K562 (cell line): ENCODE results near the gene CST1. TPM values are rescaled to one million over a fixed set of nuclear protein-coding genes. Genes with fewer than 3 reads are reported as not detected.

ENCODE experiments used
- ATAC-seq: fragments of 200-7000 bp; cut with Tn5 transposase; 3 replicates; pipeline ENCODE4 v1.9.1; 2020; ENCODE audit warnings: moderate library complexity
- BruUV-seq: library from RNA; stranded (reverse); fragments of 400-500 nt; replicated peaks from 2 replicates; lab custom pipeline; 2021; lab: Mats Ljungman, UMichigan
- CTCF ChIA-PET: fragments of 300-600 bp; formaldehyde crosslinking; extraction: SDS; loops from one replicate; lab custom pipeline; 2021; ENCODE audit warnings: low intra/inter-chr PET ratio; lab: Yijun Ruan, JAX
- POLR2A ChIA-PET: fragments of 300-600, 350-650 bp; sonication (Branson Sonifier 250); formaldehyde crosslinking; extraction: SDS; loops from one replicate; lab custom pipeline; 2021; ENCODE audit warnings: antibody characterized with exemption, inconsistent platforms; lab: Yijun Ruan, JAX
- DNase-seq, 4 experiments: peaks; one replicate each; pipeline versions ENCODE4 v3.0.0 to v3.0.0-alpha.2; 2011 to 2018; ENCODE audit warnings: low spot score in 3 of 4, mixed read lengths in 3 of 4; ENCODE audit errors: extremely low read depth in 1 of 4
- FAIRE-seq: peaks from 2 replicates; lab custom pipeline; 2011; peaks lifted over from hg19 to GRCh38; lab: Jason Lieb, UNC
- H2AFZ ChIP-seq: 2 replicates; pipeline ENCODE4 v1.6.0; 2011; ENCODE audit warnings: low read depth, low read length, control low read depth, inconsistent platforms
- H3K27ac ChIP-seq: fragments of 200-600 bp; 3 replicates; pipeline ENCODE4 v1.8.0; 2011; ENCODE audit warnings: low read depth, mild to moderate bottlenecking, control low read depth, inconsistent platforms, low read length, moderate library complexity, mixed read lengths; ENCODE audit errors: extremely low read depth
- H3K27me3 ChIP-seq, 2 experiments: fragments of 300-600 bp in 1 of 2; 2 replicates in 1 of 2; 3 replicates in 1 of 2; pipeline versions ENCODE4 v1.6.0 to v1.8.0; 2011; ENCODE audit warnings: inconsistent platforms in 2 of 2, low read length in 2 of 2, mild to moderate bottlenecking in 1 of 2, mixed read lengths in 1 of 2, moderate library complexity in 1 of 2; ENCODE audit not compliant: control insufficient read depth in 2 of 2, insufficient read depth in 2 of 2
- H3K36me3 ChIP-seq: fragments of 300-600 bp; 3 replicates; pipeline ENCODE4 v1.8.0; 2011; ENCODE audit warnings: mild to moderate bottlenecking, low read length, inconsistent platforms; ENCODE audit not compliant: control insufficient read depth, insufficient read depth
- H3K4me1 ChIP-seq, 2 experiments: fragments of 200-600 bp in 1 of 2; replicated peaks in 1 of 2; 2 replicates in 1 of 2; 3 replicates in 1 of 2; pipeline versions ENCODE4 v1.5.1 to v1.8.0; 2011; ENCODE audit warnings: inconsistent platforms in 2 of 2, low read length in 2 of 2, mild to moderate bottlenecking in 1 of 2, mixed read lengths in 1 of 2, moderate library complexity in 1 of 2; ENCODE audit not compliant: control insufficient read depth in 2 of 2, insufficient read depth in 2 of 2
- H3K4me2 ChIP-seq: 2 replicates; pipeline ENCODE4 v1.6.1; 2011; ENCODE audit warnings: low read length, control low read depth, inconsistent platforms, mixed read lengths; ENCODE audit not compliant: insufficient read depth
- H3K4me3 ChIP-seq: fragments of 200-600 bp; sonication (generic), shearing (Covaris generic); 2 replicates; pipeline ENCODE4 v1.5.1; 2016; ENCODE audit warnings: control low read depth, inconsistent platforms
- H3K79me2 ChIP-seq: fragments of 200-600 bp; 3 replicates; pipeline ENCODE4 v1.8.0; 2011; ENCODE audit warnings: low read length, inconsistent platforms; ENCODE audit not compliant: control insufficient read depth, insufficient read depth
- H3K9ac ChIP-seq, 2 experiments: 2 replicates each; pipeline versions ENCODE4 v1.6.0 to v1.6.1; 2011; ENCODE audit warnings: low read depth in 2 of 2, low read length in 2 of 2, control low read depth in 1 of 2, inconsistent platforms in 1 of 2, mild to moderate bottlenecking in 1 of 2, mixed read lengths in 1 of 2; ENCODE audit not compliant: insufficient read depth in 1 of 2
- H3K9me1 ChIP-seq: one replicate; pipeline ENCODE4 v1.6.0; 2011; ENCODE audit warnings: inconsistent platforms, mild to moderate bottlenecking, low read length, moderate library complexity; ENCODE audit not compliant: control insufficient read depth, insufficient read depth
- H3K9me3 ChIP-seq: replicated peaks from 2 replicates; pipeline ENCODE4 v1.5.1; 2011; ENCODE audit warnings: low read depth, low read length, inconsistent platforms; ENCODE audit not compliant: control insufficient read depth, insufficient read depth
- H4K20me1 ChIP-seq: replicated peaks from 2 replicates; pipeline ENCODE4 v1.6.1; 2011; ENCODE audit warnings: low read length, inconsistent platforms, mixed read lengths; ENCODE audit not compliant: control insufficient read depth, insufficient read depth
- CTBP1 ChIP-seq: fragments of 450-650 bp; IDR thresholded peaks from 2 replicates; pipeline ENCODE4 v1.6.1; 2016; ENCODE audit warnings: borderline replicate concordance
- LARP7 ChIP-seq: fragments of 450-650 bp; IDR thresholded peaks from 2 replicates; pipeline ENCODE4 v1.6.1; 2016
- SOX6 ChIP-seq: fragments of 450-650 bp; IDR thresholded peaks from 2 replicates; pipeline ENCODE4 v1.6.1; 2014; ENCODE audit warnings: mild to moderate bottlenecking
- ZNF77 ChIP-seq: fragments of 250-450 bp; sonication (Bioruptor Pico); IDR thresholded peaks from 2 replicates; pipeline ENCODE4 v1.5.0; 2020
- WGBS: fragments of 100-300 bp; shearing (Covaris generic); methylation state at CpG from one replicate; pipeline ENCODE4 v1.1.6; 2016; ENCODE audit warnings: low coverage, mixed read lengths; ENCODE audit not compliant: insufficient coverage; ENCODE audit errors: missing lambda C conversion rate; 5-methylcytosine and 5-hydroxymethylcytosine counted together
- in situ Hi-C: fragments of 300-500 bp; cut with MboI; formaldehyde crosslinking; loops from 4 replicates; pipeline ENCODE4 v1.15.0; 2018; ENCODE audit warnings: inconsistent platforms, mixed read lengths
- intact Hi-C: fragments of 100-400 bp; cut with micrococcal nuclease; formaldehyde crosslinking; loops from 2 replicates; pipeline ENCODE4 v1.14.2; 2022
- polyA plus RNA-seq, 8 experiments: library from polyadenylated mRNA; depleted of rRNA in 4 of 8; stranded (reverse) in 5 of 8; unstranded in 3 of 8; fragments of >200 nt; fragmentation: Nextera tagmentation in 2 of 8; fragmentation: Illumina TruSeq in 1 of 8; extraction: Ambion mirVana in 2 of 8; extraction: Trizol in 1 of 8; gene quantifications; 2 replicates each; pipeline versions ENCODE4 v1.2.1 to v1.2.3, GENCODE V29; 2011 to 2014; ENCODE audit warnings: inconsistent platforms in 1 of 8, missing spikeins in 1 of 8
- total RNA-seq, 7 experiments: library from RNA; depleted of rRNA in 6 of 7; stranded (reverse); fragments of >200 nt in 6 of 7; fragmentation: Illumina TruSeq in 2 of 7; extraction: Trizol in 2 of 7; gene quantifications; 2 replicates each; pipeline versions ENCODE4 v1.2.1 to v1.2.3, GENCODE V29; 2011 to 2021; ENCODE audit warnings: low replicate concordance in 1 of 7
- TF ChIP-seq, protein P1 (sequence below): IDR thresholded peaks from 2 replicates; pipeline ENCODE4 v1.6.1; 2011; ENCODE audit warnings: borderline replicate concordance, low read depth, mild to moderate bottlenecking, moderate library complexity, low read length; ENCODE audit not compliant: insufficient read depth, poor library complexity, severe bottlenecking
- TF ChIP-seq, protein P2 (sequence below): fragments of 450-650 bp; formaldehyde crosslinking; IDR thresholded peaks from 2 replicates; pipeline ENCODE4 v1.4.0; 2020; ENCODE audit warnings: mild to moderate bottlenecking, moderate library complexity

The CST1 gene
- total and polyA plus RNA-seq, 9 of the 15 experiments (the other 6 are each of a cell fraction or from before 2014, with no cell fraction given) = not detected

DNA sequence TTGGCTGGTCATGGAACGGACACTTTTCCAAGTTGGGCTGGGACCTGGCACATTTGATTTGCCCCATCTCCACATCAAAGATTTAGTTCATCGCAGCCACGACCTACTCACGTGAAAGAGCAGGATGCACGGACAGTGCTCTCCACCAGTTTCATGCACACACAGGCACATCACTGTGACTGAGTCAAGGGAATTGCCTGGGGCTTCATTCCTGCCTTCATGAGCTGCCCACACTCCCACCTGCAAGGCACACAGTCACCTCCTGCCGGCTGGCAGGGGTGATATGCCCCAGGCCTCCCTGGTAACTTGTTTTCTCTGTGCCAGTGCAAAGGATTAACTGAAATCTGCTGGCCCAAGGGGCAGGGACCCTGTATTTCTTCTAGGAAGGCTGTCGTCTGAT is 23.3 kb upstream of the CST1 start:
- ATAC-seq (no peak), FAIRE-seq (no peak), DNase-seq (no peak)
- CTCF ChIA-PET = no interaction called here
- no peak overlapping the region for H3K27ac ChIP-seq
- POLR2A ChIA-PET = no interaction called here
- no peak overlapping the region for H3K4me2 ChIP-seq
- H3K79me2 ChIP-seq = no peaks in the 10 kb centered on the region
- no peak overlapping the region for H3K4me3 ChIP-seq
- no TSS peak for BruUV-seq
- no peak overlapping the region for H3K9ac ChIP-seq
- intact Hi-C loops = no loop called here
- in situ Hi-C loops = no loop called here
- H3K36me3 ChIP-seq = no peaks in the 10 kb centered on the region
- H4K20me1 ChIP-seq = no peaks in the 10 kb centered on the region
- 0% methylated on average over 6 of the region's 7 CpGs for WGBS
- H3K27me3 ChIP-seq = no peaks in the 10 kb centered on the region
- no peaks in the 10 kb centered on the region for H3K9me1 ChIP-seq
- H3K4me1 ChIP-seq = no peaks in the 10 kb centered on the region
- no peak for TF ChIP-seq LARP7
- no peak overlapping the region for H2AFZ ChIP-seq
- H3K9me3 ChIP-seq = no peaks in the 10 kb centered on the region

DNA sequence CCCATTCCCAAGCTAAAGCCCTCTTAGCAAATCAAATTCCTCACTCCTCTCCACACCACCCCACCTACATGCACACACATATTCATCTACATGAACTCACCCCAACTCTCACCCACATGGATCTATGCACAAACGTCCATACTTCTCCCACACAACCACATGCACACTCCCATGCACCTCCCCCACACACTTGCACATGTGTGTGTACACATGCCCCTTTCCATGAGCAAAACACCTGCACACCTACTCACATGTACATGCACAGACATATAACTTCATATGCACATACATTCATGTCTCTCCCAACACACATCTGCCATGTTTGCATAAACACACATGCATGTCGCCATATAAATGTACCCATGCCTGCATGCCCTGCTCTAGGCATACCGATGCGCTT is 22.8 kb upstream of the CST1 start:
- Histone ChIP-seq H3K27me3 (no peaks in the 10 kb centered on the region), H3K9me3 (no peaks in the 10 kb centered on the region), H3K4me1 (no peaks in the 10 kb centered on the region), H3K4me2 (no peak overlapping the region), H3K36me3 (no peaks in the 10 kb centered on the region), H3K9me1 (no peaks in the 10 kb centered on the region), H4K20me1 (no peaks in the 10 kb centered on the region), H3K79me2 (no peaks in the 10 kb centered on the region), H3K4me3 (no peak overlapping the region), H3K27ac (no peak overlapping the region), H2AFZ (no peak overlapping the region), H3K9ac (no peak overlapping the region)
- in situ Hi-C loops (no loop called here), intact Hi-C loops (no loop called here)
- CTCF ChIA-PET = no interaction called here
- DNase-seq = no peak
- whole genome bisulfite sequencing = 0% methylated on average over 1 of the region's 4 CpGs
- BruUV-seq = no TSS peak
- POLR2A ChIA-PET = no interaction called here
- no peak for ATAC-seq
- FAIRE-seq = no peak
- TF ChIP-seq, protein P1, sequence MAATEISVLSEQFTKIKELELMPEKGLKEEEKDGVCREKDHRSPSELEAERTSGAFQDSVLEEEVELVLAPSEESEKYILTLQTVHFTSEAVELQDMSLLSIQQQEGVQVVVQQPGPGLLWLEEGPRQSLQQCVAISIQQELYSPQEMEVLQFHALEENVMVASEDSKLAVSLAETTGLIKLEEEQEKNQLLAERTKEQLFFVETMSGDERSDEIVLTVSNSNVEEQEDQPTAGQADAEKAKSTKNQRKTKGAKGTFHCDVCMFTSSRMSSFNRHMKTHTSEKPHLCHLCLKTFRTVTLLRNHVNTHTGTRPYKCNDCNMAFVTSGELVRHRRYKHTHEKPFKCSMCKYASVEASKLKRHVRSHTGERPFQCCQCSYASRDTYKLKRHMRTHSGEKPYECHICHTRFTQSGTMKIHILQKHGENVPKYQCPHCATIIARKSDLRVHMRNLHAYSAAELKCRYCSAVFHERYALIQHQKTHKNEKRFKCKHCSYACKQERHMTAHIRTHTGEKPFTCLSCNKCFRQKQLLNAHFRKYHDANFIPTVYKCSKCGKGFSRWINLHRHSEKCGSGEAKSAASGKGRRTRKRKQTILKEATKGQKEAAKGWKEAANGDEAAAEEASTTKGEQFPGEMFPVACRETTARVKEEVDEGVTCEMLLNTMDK = no peak
- TF ChIP-seq, protein P2, sequence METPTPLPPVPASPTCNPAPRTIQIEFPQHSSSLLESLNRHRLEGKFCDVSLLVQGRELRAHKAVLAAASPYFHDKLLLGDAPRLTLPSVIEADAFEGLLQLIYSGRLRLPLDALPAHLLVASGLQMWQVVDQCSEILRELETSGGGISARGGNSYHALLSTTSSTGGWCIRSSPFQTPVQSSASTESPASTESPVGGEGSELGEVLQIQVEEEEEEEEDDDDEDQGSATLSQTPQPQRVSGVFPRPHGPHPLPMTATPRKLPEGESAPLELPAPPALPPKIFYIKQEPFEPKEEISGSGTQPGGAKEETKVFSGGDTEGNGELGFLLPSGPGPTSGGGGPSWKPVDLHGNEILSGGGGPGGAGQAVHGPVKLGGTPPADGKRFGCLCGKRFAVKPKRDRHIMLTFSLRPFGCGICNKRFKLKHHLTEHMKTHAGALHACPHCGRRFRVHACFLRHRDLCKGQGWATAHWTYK = no peak
- TF ChIP-seq CTBP1 (no peak), ZNF77 (CRISPR knock-in tag) (no peak), SOX6 (no peak)
